Fibroblast of lung (primary cell): ENCODE measurements around the gene ITGBL1.

Experiments used
- EZH2 ChIP-seq: IDR thresholded peaks from 2 replicates; pipeline ENCODE4 v1.5.1; 2012; ENCODE audit warnings: low read length, control low read depth, mild to moderate bottlenecking; ENCODE audit errors: missing control alignments
- TF ChIP-seq, protein P1 (sequence below), 2 donors: IDR thresholded peaks in 1 of 2; conservative IDR thresholded peaks in 1 of 2; 1 replicate in 1 of 2; 2 replicates in 1 of 2; pipeline ENCODE4 v1.5.1; 2011 to 2012; ENCODE audit warnings: low read length in 2 of 2, control low read depth in 1 of 2, inconsistent platforms in 1 of 2, low read depth in 1 of 2, mild to moderate bottlenecking in 1 of 2

DNA sequence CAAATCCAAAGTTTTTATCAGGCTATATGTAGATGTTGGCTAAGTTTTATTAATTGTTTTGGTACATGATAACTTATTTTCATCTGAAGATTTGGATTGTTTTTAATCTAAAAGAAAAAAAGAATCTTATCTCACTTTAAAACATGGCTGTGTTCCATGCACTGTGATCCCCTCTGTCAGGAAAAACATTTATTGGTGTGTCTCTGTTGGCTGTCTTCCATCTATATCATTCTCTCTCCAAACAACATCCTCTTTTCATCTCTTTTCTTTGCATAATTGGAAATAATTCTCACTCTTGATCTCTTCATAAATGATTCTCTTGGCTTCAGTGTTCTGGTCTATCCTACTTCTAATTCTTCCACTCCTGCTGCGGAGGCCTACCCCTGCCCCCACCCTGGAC lies 40.4 kb upstream of the ITGBL1 start:
- TF ChIP-seq, protein P1, sequence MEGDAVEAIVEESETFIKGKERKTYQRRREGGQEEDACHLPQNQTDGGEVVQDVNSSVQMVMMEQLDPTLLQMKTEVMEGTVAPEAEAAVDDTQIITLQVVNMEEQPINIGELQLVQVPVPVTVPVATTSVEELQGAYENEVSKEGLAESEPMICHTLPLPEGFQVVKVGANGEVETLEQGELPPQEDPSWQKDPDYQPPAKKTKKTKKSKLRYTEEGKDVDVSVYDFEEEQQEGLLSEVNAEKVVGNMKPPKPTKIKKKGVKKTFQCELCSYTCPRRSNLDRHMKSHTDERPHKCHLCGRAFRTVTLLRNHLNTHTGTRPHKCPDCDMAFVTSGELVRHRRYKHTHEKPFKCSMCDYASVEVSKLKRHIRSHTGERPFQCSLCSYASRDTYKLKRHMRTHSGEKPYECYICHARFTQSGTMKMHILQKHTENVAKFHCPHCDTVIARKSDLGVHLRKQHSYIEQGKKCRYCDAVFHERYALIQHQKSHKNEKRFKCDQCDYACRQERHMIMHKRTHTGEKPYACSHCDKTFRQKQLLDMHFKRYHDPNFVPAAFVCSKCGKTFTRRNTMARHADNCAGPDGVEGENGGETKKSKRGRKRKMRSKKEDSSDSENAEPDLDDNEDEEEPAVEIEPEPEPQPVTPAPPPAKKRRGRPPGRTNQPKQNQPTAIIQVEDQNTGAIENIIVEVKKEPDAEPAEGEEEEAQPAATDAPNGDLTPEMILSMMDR (conservative IDR thresholded peaks at IDR 0.05 in 1 of 2, IDR thresholded peaks at IDR 0.05 in 1 of 2; ENCODE audit: low read depth in 1 of 2, low read length in 2 of 2) = no peak
- TF ChIP-seq EZH2 = no peak
